K562 (cell line): Measurements from ENCODE around the gene CHMP4B. TPM values are rescaled to one million over a fixed set of nuclear protein-coding genes. Genes with fewer than 3 reads are reported as not detected.
A peak's percentile ranks its signal among the peaks of the same experiment; 100 is the strongest.

Source experiments
- ADNP ChIP-seq: fragments of 200-800 bp; sonication (Bioruptor generic); IDR thresholded peaks from 2 replicates; pipeline ENCODE4 v1.6.1; 2016; ENCODE audit warnings: missing genetic modification characterization, missing compliant biosample characterization
- ARID1B ChIP-seq: fragments of 450-650 bp; IDR thresholded peaks from 2 replicates; pipeline ENCODE4 v1.6.1; 2016; ENCODE audit warnings: antibody characterized with exemption, mild to moderate bottlenecking, inconsistent platforms
- DPF2 ChIP-seq: fragments of 450-650 bp; IDR thresholded peaks from 2 replicates; pipeline ENCODE4 v1.6.1; 2016
- HNRNPLL ChIP-seq: fragments of 200-400 bp; formaldehyde crosslinking; IDR thresholded peaks from 2 replicates; pipeline ENCODE4 v1.6.1; 2017; ENCODE audit warnings: low read length, low read depth, mild to moderate bottlenecking; ENCODE audit not compliant: poor library complexity, severe bottlenecking
- JUND ChIP-seq, 2 experiments: IDR thresholded peaks; 2 replicates in 1 of 2; 3 replicates in 1 of 2; pipeline ENCODE4 v1.6.1; 2011; ENCODE audit warnings: borderline replicate concordance in 2 of 2, low read depth in 2 of 2, low read length in 2 of 2, improper control_type of control experiment in 1 of 2, missing biosample characterization in 1 of 2, missing genetic modification characterization in 1 of 2, missing genetic modification reagents in 1 of 2
- PHF20 ChIP-seq: fragments of 450-650 bp; IDR thresholded peaks from 2 replicates; pipeline ENCODE4 v1.6.1; 2018; ENCODE audit not compliant: partially characterized antibody
- SIX5 ChIP-seq, 2 experiments: IDR thresholded peaks; 2 replicates each; pipeline ENCODE4 v1.6.1; 2011; ENCODE audit warnings: low read length in 2 of 2, borderline replicate concordance in 1 of 2, low read depth in 1 of 2, mild to moderate bottlenecking in 1 of 2, moderate library complexity in 1 of 2; ENCODE audit not compliant: insufficient read depth in 1 of 2
- SRF ChIP-seq, 2 experiments: fragments of 250-450, 450-650 bp in 1 of 2; sonication (Bioruptor Pico) in 1 of 2; sonication (generic) in 1 of 2; formaldehyde crosslinking; IDR thresholded peaks; 2 replicates each; pipeline versions ENCODE4 v1.5.0 to v1.5.1; 2020 to 2022; ENCODE audit warnings: mild to moderate bottlenecking in 1 of 2, missing genetic modification reagents in 1 of 2
- SRSF7 ChIP-seq: fragments of 200-400 bp; formaldehyde crosslinking; optimal IDR thresholded peaks from 2 replicates; pipeline ENCODE3; 2017; ENCODE audit warnings: mild to moderate bottlenecking, low read depth, low read length
- TGIF2 ChIP-seq: sonication (generic); formaldehyde crosslinking; IDR thresholded peaks from 2 replicates; pipeline ENCODE4 v1.8.1; 2022; ENCODE audit warnings: mild to moderate bottlenecking, missing genetic modification reagents, moderate library complexity
- ZKSCAN8 ChIP-seq: fragments of 200-800 bp; sonication (Bioruptor generic); IDR thresholded peaks from 2 replicates; pipeline ENCODE4 v1.6.1; 2016; ENCODE audit warnings: missing genetic modification characterization, missing compliant biosample characterization
- ZNF274 ChIP-seq: IDR thresholded peaks from 2 replicates; pipeline ENCODE4 v1.6.1; 2011; ENCODE audit warnings: low read depth, mild to moderate bottlenecking, low read length, moderate library complexity, borderline replicate concordance
- polyA plus RNA-seq, 8 experiments: library from polyadenylated mRNA; depleted of rRNA in 4 of 8; stranded (reverse) in 5 of 8; unstranded in 3 of 8; fragments of >200 nt; fragmentation: Nextera tagmentation in 2 of 8; fragmentation: Illumina TruSeq in 1 of 8; extraction: Ambion mirVana in 2 of 8; extraction: Trizol in 1 of 8; gene quantifications; 2 replicates each; pipeline versions ENCODE4 v1.2.1 to v1.2.3, GENCODE V29; 2011 to 2014; ENCODE audit warnings: inconsistent platforms in 1 of 8, missing spikeins in 1 of 8
- total RNA-seq, 7 experiments: library from RNA; depleted of rRNA in 6 of 7; stranded (reverse); fragments of >200 nt in 6 of 7; fragmentation: Illumina TruSeq in 2 of 7; extraction: Trizol in 2 of 7; gene quantifications; 2 replicates each; pipeline versions ENCODE4 v1.2.1 to v1.2.3, GENCODE V29; 2011 to 2021; ENCODE audit warnings: low replicate concordance in 1 of 7
- TF ChIP-seq, protein P1 (sequence below): IDR thresholded peaks from 2 replicates; pipeline ENCODE4 v1.6.1; 2011; ENCODE audit warnings: borderline replicate concordance, low read depth, mild to moderate bottlenecking, moderate library complexity, low read length; ENCODE audit not compliant: insufficient read depth, poor library complexity, severe bottlenecking
- TF ChIP-seq, protein P2 (sequence below): fragments of 450-650 bp; IDR thresholded peaks from one replicate; pipeline ENCODE4 v1.6.1; 2018; ENCODE audit warnings: mild to moderate bottlenecking, moderate library complexity; ENCODE audit not compliant: partially characterized antibody
- TF ChIP-seq, protein P3 (sequence below), 3 experiments: IDR thresholded peaks in 2 of 3; conservative IDR thresholded peaks in 1 of 3; 2 replicates each; pipeline ENCODE4 v1.5.1; 2011 to 2012; ENCODE audit warnings: low read length in 3 of 3, mild to moderate bottlenecking in 3 of 3, control low read depth in 2 of 3, improper control_type of control experiment in 1 of 3, inconsistent platforms in 1 of 3, low read depth in 1 of 3, mixed read lengths in 1 of 3, moderate library complexity in 1 of 3; ENCODE audit not compliant: insufficient read depth in 2 of 3
- TF ChIP-seq, protein P4 (sequence below), 2 experiments: fragments of 450-650 bp in 1 of 2; sonication (generic) in 1 of 2; formaldehyde crosslinking in 1 of 2; IDR thresholded peaks in 1 of 2; conservative IDR thresholded peaks in 1 of 2; 2 replicates each; pipeline versions ENCODE4 v1.6.1 to v1.8.1; 2016 to 2023; ENCODE audit warnings: mild to moderate bottlenecking in 2 of 2, moderate library complexity in 2 of 2, inconsistent platforms in 1 of 2, missing genetic modification reagents in 1 of 2

CHMP4B gene
- total and polyA plus RNA-seq, 9 of the 15 experiments (the other 6 are each of a cell fraction or from before 2014, with no cell fraction given): 1.8 to 64.7 (median 31.8) TPM

DNA sequence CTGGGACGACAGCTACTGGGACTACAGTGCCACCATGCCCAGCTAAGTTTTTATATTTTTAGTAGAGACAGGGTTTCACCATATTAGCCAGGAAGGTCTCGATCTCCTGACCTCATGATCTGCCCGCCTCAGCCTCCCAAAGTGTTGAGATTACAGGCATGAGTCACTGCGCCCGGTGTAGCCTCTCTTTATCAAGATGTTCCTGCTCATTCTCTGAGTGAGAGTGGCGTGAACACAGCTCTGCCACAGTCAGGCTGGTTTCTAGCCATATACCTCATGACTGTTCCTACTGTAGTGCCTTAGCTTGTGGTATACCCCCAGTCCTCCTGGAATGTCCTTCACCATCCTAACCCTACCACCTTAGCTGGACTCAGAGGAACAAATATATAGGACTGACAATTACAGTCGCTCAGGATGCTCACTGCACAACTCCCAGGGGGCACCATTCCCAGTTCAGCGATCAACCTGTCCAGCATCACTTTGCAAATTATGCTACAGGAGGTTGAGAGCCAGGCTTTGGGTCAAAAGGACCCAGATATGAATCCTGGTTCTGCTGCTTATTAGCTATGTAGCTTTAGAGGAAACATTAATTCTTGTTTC lies 86.3 kb downstream of the CHMP4B start (continued):
- TF ChIP-seq HNRNPLL (no peak), SRF (CRISPR knock-in tag; IDR thresholded peaks at IDR 0.05) (no peak), ADNP (tag) (peak; percentile 59; the same call in 1 of the 2 replicates), SRSF7 (no peak), ZKSCAN8 (CRISPR knock-in tag) (no peak), PHF20 (no peak), JUND (IDR thresholded peaks at IDR 0.05; ENCODE audit: borderline replicate concordance, low read depth, low read length) (peak; percentile 72), JUND (tag; IDR thresholded peaks at IDR 0.05; ENCODE audit: borderline replicate concordance, low read depth, low read length) (peak; percentile 71; the same call in 2 of the 3 replicates), SIX5 (IDR thresholded peaks at IDR 0.05; ENCODE audit: borderline replicate concordance in 1 of 2, insufficient read depth in 1 of 2, low read depth in 1 of 2, low read length in 2 of 2) (no peak), ZNF274 (no peak), DPF2 (peak; percentile 57), ARID1B (peak; percentile 36; the same call in 1 of the 2 replicates), TGIF2 (CRISPR knock-in tag) (no peak)
- TF ChIP-seq, protein P1, sequence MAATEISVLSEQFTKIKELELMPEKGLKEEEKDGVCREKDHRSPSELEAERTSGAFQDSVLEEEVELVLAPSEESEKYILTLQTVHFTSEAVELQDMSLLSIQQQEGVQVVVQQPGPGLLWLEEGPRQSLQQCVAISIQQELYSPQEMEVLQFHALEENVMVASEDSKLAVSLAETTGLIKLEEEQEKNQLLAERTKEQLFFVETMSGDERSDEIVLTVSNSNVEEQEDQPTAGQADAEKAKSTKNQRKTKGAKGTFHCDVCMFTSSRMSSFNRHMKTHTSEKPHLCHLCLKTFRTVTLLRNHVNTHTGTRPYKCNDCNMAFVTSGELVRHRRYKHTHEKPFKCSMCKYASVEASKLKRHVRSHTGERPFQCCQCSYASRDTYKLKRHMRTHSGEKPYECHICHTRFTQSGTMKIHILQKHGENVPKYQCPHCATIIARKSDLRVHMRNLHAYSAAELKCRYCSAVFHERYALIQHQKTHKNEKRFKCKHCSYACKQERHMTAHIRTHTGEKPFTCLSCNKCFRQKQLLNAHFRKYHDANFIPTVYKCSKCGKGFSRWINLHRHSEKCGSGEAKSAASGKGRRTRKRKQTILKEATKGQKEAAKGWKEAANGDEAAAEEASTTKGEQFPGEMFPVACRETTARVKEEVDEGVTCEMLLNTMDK: peak; percentile 38
- TF ChIP-seq, protein P2, sequence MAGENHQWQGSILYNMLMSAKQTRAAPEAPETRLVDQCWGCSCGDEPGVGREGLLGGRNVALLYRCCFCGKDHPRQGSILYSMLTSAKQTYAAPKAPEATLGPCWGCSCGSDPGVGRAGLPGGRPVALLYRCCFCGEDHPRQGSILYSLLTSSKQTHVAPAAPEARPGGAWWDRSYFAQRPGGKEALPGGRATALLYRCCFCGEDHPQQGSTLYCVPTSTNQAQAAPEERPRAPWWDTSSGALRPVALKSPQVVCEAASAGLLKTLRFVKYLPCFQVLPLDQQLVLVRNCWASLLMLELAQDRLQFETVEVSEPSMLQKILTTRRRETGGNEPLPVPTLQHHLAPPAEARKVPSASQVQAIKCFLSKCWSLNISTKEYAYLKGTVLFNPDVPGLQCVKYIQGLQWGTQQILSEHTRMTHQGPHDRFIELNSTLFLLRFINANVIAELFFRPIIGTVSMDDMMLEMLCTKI: no peak
- TF ChIP-seq, protein P3, sequence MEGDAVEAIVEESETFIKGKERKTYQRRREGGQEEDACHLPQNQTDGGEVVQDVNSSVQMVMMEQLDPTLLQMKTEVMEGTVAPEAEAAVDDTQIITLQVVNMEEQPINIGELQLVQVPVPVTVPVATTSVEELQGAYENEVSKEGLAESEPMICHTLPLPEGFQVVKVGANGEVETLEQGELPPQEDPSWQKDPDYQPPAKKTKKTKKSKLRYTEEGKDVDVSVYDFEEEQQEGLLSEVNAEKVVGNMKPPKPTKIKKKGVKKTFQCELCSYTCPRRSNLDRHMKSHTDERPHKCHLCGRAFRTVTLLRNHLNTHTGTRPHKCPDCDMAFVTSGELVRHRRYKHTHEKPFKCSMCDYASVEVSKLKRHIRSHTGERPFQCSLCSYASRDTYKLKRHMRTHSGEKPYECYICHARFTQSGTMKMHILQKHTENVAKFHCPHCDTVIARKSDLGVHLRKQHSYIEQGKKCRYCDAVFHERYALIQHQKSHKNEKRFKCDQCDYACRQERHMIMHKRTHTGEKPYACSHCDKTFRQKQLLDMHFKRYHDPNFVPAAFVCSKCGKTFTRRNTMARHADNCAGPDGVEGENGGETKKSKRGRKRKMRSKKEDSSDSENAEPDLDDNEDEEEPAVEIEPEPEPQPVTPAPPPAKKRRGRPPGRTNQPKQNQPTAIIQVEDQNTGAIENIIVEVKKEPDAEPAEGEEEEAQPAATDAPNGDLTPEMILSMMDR (IDR thresholded peaks at IDR 0.05 in 2 of 3, conservative IDR thresholded peaks at IDR 0.05 in 1 of 3; ENCODE audit: insufficient read depth in 2 of 3, low read depth in 1 of 3, low read length in 3 of 3): peak in 2 of 3 experiments; percentile 39 to 40; a peak in 3 of 6 replicates
- TF ChIP-seq, protein P4, sequence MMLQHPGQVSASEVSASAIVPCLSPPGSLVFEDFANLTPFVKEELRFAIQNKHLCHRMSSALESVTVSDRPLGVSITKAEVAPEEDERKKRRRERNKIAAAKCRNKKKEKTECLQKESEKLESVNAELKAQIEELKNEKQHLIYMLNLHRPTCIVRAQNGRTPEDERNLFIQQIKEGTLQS (IDR thresholded peaks at IDR 0.05): peak; percentile 73
- TF ChIP-seq, protein P4 (CRISPR knock-in tag; conservative IDR thresholded peaks at IDR 0.05): no peak
